ENCODE results near the gene IGFALS.
A peak's percentile ranks its signal among the peaks of the same experiment; 100 is the strongest.

Gene IGFALS

GRCh38 chr16:1779741-1780676 lies 13.5 kb downstream of the IGFALS start:
- DNase-seq (ENCODE audit: low read depth, low spot score) = no peak
- H3K4me3 ChIP-seq (ENCODE audit: low read length) = no peak overlapping the region

- no peak for DNase-seq (ENCODE audit: low read depth, low spot score)
- H3K4me3 ChIP-seq (ENCODE audit: low read length) = no peak overlapping the region
Observed at GRCh38 chr16:1779234-1779701, 14.2 kb downstream of the IGFALS start.

- no peak overlapping the region for H3K4me3 ChIP-seq (ENCODE audit: low read length)
- no peak for DNase-seq (ENCODE audit: low read depth, low spot score)
Observed at GRCh38 chr16:1778200-1779179, 15.0 kb downstream of the IGFALS start.

- no peak overlapping the region for H3K4me3 ChIP-seq (ENCODE audit: low read length)
- no peak for DNase-seq (ENCODE audit: low read depth, low spot score)
Observed at GRCh38 chr16:1777375-1778199, 15.9 kb downstream of the IGFALS start.

- DNase-seq (ENCODE audit: low read depth, low spot score) = no peak
- no peak overlapping the region for H3K4me3 ChIP-seq (ENCODE audit: low read length)
Observed at GRCh38 chr16:1776991-1777374, 16.5 kb downstream of the IGFALS start.

- DNase-seq (ENCODE audit: low read depth, low spot score) = no peak
- H3K4me3 ChIP-seq (ENCODE audit: low read length) = no peak overlapping the region
Observed at GRCh38 chr16:1776672-1776955, 16.9 kb downstream of the IGFALS start.

- no peak overlapping the region for H3K4me3 ChIP-seq (ENCODE audit: low read length)
Observed at GRCh38 chr16:1775846-1776671, 17.4 kb downstream of the IGFALS start.

GRCh38 chr16:1775006-1775845 lies 18.3 kb downstream of the IGFALS start:
- H3K4me3 ChIP-seq (ENCODE audit: low read length) = no peak overlapping the region
- DNase-seq (ENCODE audit: low read depth, low spot score) = no peak

More at GRCh38 chr16:1775846-1776671, 17.4 kb downstream of the IGFALS start:
- no peak for DNase-seq (ENCODE audit: low read depth, low spot score)

- H3K4me3 ChIP-seq (ENCODE audit: low read length) = peak overlapping the region; percentile 85; the same call in 1 of the 2 replicates
- DNase-seq (ENCODE audit: low read depth, low spot score) = no peak
Observed at GRCh38 chr16:1774448-1774780, 19.1 kb downstream of the IGFALS start.

- H3K4me3 ChIP-seq (ENCODE audit: low read length) = peak overlapping the region; percentile 85
- no peak for DNase-seq (ENCODE audit: low read depth, low spot score)
Observed at GRCh38 chr16:1773703-1774447, 19.6 kb downstream of the IGFALS start.

GRCh38 chr16:1772908-1773702 lies 20.4 kb downstream of the IGFALS start, which contains the start of gene MRPS34:
Gene MRPS34, minus strand, starts transcription at chr16:1773134. Its CDS starts 15 bp downstream, at chr16:1773119.
- peak within 1 kb of the TSS; percentile 85 for H3K4me3 ChIP-seq (ENCODE audit: low read length)
- DNase-seq (ENCODE audit: low read depth, low spot score) = peak; percentile 64

- DNase-seq (ENCODE audit: low read depth, low spot score) = no peak
Observed at GRCh38 chr16:1772362-1772907, 21.1 kb downstream of the IGFALS start, which contains the start of gene EME2. Gene EME2, plus strand, starts transcription at chr16:1772810. Its CDS starts 418 bp downstream, at chr16:1773228.

GRCh38 chr16:1771864-1772361 lies 21.6 kb downstream of the IGFALS start:
- no peak for DNase-seq (ENCODE audit: low read depth, low spot score)
- peak overlapping the region; percentile 85 for H3K4me3 ChIP-seq (ENCODE audit: low read length)

More at GRCh38 chr16:1772362-1772907, 21.1 kb downstream of the IGFALS start, which contains the start of gene EME2:
- peak within 1 kb of the TSS; percentile 85 for H3K4me3 ChIP-seq (ENCODE audit: low read length)

- DNase-seq (ENCODE audit: low read depth, low spot score) = no peak
- H3K4me3 ChIP-seq (ENCODE audit: low read length) = peak within 1 kb of the TSS; percentile 85
Observed at GRCh38 chr16:1771188-1771863, 22.2 kb downstream of the IGFALS start, which contains the start of gene NME3. Gene NME3, minus strand, starts transcription at chr16:1771543. Its CDS starts 9 bp downstream, at chr16:1771534.

Measured in Jurkat, Clone E6-1 (cell line).